BLaER1 (cell line): Measurements from ENCODE around the gene CGB1.
"Not testable (repeated sequence)": the region's sequence is repeated elsewhere in the genome, so short reads cannot be mapped to it uniquely, and the experiment has no call there.

Experiments
- H3K27ac ChIP-seq: shearing (Covaris generic); formaldehyde crosslinking; 2 replicates; pipeline ENCODE4 v1.8.1; 2022
- H3K27me3 ChIP-seq: shearing (Covaris generic); formaldehyde crosslinking; 2 replicates; pipeline ENCODE4 v1.8.1; 2022
- H3K36me3 ChIP-seq: shearing (Covaris generic); formaldehyde crosslinking; 2 replicates; pipeline ENCODE4 v1.8.1; 2022
- H3K4me1 ChIP-seq: shearing (Covaris generic); formaldehyde crosslinking; 2 replicates; pipeline ENCODE4 v1.8.1; 2022
- H3K4me2 ChIP-seq: shearing (Covaris generic); formaldehyde crosslinking; 2 replicates; pipeline ENCODE4 v1.8.1; 2022
- H3K4me3 ChIP-seq: shearing (Covaris generic); formaldehyde crosslinking; 2 replicates; pipeline ENCODE4 v1.8.1; 2022
- H3K9ac ChIP-seq: shearing (Covaris generic); formaldehyde crosslinking; 2 replicates; pipeline ENCODE4 v1.8.1; 2022
- H3K9me3 ChIP-seq: shearing (Covaris generic); formaldehyde crosslinking; 2 replicates; pipeline ENCODE4 v1.8.1; 2022
- H4K20me1 ChIP-seq: shearing (Covaris generic); formaldehyde crosslinking; 2 replicates; pipeline ENCODE4 v1.8.1; 2022
- Cebpa-rat ChIP-seq: shearing (Covaris generic); IDR thresholded peaks from 2 replicates; pipeline ENCODE4 v1.8.1; 2022

CGB1 gene

DNA sequence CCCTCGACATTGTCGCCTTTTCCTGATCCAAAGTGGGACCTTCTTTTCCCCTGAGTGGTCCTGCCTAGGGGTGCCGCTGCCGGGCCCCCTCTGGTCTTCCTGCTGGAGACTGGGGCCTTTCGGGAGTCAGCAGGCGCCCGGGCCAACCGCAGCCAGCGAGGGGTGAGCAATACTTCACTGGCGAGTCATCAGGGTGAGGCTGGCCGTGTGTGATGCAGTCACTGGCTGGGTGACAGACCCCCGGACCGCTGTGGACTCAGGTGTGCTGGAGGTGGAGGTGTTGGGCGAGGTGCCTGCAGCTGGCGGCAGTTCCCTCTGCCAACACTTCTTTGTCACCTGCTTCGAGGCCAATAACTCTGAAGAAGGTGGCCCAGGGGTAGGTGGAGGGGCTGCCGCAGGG is 5.5 kb upstream of the CGB1 start:
- no peaks in the 10 kb centered on the region for H3K27me3 ChIP-seq
- no peaks in the 10 kb centered on the region for H3K36me3 ChIP-seq
- TF ChIP-seq Cebpa-rat, result no peak
- no peak overlapping the region for H3K9ac ChIP-seq
- no peaks in the 10 kb centered on the region for H4K20me1 ChIP-seq
- H3K9me3 ChIP-seq, result no peaks in the 10 kb centered on the region
- H3K4me3 ChIP-seq, result no peak overlapping the region
- H3K4me2 ChIP-seq, result no peak overlapping the region
- 0 out of 2 replicates have a peak, but pooled peaks cover 11% of the 10 kb centered on the region for H3K4me1 ChIP-seq
- H3K27ac ChIP-seq, result no peak overlapping the region

DNA sequence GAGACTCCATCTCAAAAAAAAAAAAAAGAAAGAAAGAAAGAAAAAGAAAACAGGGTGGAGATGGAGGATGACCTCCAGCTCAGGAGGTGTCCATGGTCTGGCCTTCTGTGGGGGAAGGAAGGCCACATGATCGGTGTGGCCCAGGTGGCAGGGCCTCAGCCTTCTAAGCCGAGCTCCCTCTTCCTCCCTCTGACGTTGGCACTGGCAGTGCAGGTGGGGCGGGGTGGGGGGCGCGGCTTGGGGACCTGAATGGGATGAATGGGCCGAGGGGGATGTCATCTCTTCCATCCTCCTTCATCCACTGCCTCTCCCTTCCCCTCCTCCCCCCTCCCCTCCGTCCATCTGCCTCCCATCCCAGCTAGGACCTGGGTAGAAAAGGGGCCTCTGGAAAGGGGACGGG is 3.0 kb upstream of the CGB1 start:
- not testable (repeated sequence) for H3K9me3 ChIP-seq, H3K27me3 ChIP-seq, H3K9ac ChIP-seq, H3K4me3 ChIP-seq, H3K36me3 ChIP-seq, H4K20me1 ChIP-seq, H3K27ac ChIP-seq
- peak overlapping the region; percentile 37; the same call in 1 of the 2 replicates for H3K4me2 ChIP-seq
- 0 out of 2 replicates have a peak, but pooled peaks cover 11% of the 10 kb centered on the region for H3K4me1 ChIP-seq

DNA sequence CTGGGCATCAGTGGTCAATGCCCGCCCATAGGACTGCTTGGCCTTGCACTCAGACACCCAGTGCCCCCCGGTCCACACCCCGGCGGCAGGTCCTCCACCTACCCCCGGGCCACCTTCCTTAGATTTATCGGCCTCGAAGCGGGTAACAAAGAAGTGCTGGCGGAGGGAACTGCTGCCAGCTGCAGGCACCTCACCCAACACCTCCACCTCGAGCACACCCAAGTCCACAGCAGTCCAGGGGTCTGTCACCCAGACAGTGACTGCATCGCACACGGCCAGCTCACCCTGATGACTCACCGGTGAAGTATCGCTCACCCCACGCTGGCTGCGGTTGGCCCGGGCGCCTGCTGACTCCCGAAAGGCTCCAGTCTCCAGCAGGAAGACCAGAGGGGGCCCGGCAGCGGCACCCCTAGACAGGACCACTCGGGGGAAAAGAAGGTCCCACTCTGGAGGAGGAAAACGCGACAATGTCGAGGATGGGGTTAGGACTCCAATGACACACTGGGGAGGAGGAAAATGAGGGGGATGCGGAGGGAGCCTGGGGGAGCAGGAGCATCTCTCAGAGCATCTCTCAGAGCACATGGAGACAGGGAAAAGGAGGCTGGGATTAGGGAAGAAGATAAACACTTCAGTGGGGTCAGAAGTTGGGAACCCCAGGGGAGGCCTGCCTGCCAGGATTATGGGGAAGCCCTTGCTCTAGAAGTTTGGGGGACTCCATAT is 2.0 kb upstream of the CGB1 start:
- not testable (repeated sequence) for H3K36me3 ChIP-seq, H3K27me3 ChIP-seq, H3K9ac ChIP-seq, H3K9me3 ChIP-seq, H4K20me1 ChIP-seq, H3K4me3 ChIP-seq, H3K27ac ChIP-seq
- H3K4me1 ChIP-seq, result 0 out of 2 replicates have a peak, but pooled peaks cover 11% of the 10 kb centered on the region
- H3K4me2 ChIP-seq, result peak overlapping the region; percentile 37; the same call in 1 of the 2 replicates

DNA sequence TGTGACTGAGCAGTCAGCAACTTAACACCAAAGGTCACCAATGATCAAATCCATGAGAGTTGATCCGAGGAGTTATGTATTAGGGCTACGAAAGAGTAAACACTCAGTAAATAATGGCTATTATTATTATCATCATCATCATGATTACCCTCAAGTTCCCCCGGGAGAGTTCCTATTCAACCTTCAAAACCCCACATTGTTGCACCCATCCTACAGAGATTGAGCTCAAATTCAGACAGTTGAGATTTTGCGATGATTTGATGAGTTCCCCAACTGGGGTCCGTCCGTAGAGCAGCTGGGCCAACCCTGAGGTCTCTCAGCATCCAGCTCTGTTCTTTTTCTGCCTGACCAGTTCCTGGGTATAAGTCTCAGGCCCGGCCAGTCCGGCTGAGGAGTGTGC is 1.4 kb upstream of the CGB1 start:
- H3K36me3 ChIP-seq, H3K4me3 ChIP-seq, H3K9me3 ChIP-seq, H4K20me1 ChIP-seq, H3K9ac ChIP-seq, H3K4me2 ChIP-seq, H3K27me3 ChIP-seq, H3K27ac ChIP-seq: not testable (repeated sequence)
- H3K4me1 ChIP-seq, result 0 out of 2 replicates have a peak, but pooled peaks cover 11% of the 10 kb centered on the region

DNA sequence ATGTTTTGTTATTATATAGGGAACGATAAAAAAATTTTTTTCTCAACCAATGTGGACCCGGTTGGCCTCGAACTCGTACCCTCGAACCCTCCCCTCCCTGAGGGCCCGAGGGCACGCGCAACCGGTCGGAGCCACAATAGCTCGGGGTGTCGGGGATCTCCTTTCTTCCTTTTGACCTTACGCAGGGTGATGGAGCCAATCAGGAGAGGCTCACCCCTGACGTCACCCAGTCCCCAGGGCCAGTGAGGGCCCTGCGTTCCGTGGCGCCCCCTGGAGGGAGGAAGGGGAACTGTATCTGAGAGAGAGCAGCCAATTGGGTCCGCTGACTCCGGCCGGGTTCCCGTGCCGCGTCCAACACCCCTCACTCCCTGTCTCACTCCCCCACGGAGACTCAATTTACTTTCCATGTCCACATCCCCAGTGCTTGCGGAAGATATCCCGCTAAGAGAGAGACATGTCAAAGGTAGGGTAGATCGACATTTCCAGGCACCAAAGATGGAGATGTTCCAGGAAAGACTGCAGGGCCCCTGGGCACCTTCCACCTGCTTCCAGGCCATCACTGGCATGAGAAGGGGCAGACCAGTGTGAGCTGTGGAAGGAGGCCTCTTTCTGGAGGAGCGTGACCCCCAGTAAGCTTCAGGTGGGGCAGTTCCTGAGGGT is 4.9 kb downstream of the CGB1 start, which contains the start of gene CGB2:
Gene CGB2 (plus strand): TSS at position 249 of the 660 bp plus-strand sequence. CDS start 206 bp downstream, at position 455.
- not testable (repeated sequence) for H3K27me3 ChIP-seq, H3K4me2 ChIP-seq, H3K4me3 ChIP-seq

DNA sequence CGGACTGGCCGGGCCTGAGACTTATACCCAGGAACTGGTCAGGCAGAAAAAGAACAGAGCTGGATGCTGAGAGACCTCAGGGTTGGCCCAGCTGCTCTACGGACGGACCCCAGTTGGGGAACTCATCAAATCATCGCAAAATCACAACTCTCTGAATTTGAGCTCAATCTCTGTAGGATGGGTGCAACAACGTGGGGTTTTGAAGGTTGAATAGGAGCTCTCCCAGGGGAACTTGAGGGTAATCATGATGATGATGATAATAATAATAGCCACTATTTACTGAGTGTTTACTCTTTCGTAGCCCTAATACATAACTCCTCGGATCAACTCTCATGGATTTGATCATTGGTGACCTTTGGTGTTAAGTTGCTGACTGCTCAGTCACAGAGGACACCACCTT is 6.4 kb downstream of the CGB1 start:
- not testable (repeated sequence) for H3K27me3 ChIP-seq, H3K4me1 ChIP-seq, H4K20me1 ChIP-seq, H3K9me3 ChIP-seq, H3K4me2 ChIP-seq, H3K36me3 ChIP-seq, H3K9ac ChIP-seq, H3K27ac ChIP-seq, H3K4me3 ChIP-seq

More for the DNA sequence above, 4.9 kb downstream of the CGB1 start, which contains the start of gene CGB2:
- not testable (repeated sequence) for H4K20me1 ChIP-seq, H3K9me3 ChIP-seq, H3K9ac ChIP-seq, H3K4me1 ChIP-seq, H3K27ac ChIP-seq, H3K36me3 ChIP-seq

DNA sequence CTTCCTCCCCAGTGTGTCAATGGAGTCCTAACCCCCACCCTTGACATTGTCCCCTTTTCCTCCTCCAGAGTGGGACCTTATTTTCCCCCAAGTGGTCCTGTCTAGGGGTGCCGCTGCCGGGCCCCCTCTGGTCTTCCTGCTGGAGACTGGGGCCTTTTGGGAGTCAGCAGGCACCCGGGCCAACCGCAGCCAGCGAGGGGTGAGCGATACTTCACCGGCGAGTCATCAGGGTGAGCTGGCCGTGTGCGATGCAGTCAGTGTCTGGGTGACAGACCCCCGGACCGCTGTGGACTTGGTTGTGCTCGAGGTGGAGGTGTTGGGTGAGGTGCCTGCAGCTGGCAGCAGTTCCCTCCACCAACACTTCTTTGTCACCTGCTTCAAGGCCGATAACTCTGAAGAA is 6.9 kb downstream of the CGB1 start:
- H3K4me1 ChIP-seq, H3K9ac ChIP-seq, H3K27me3 ChIP-seq, H3K4me2 ChIP-seq, H3K27ac ChIP-seq, H3K9me3 ChIP-seq, H4K20me1 ChIP-seq, H3K4me3 ChIP-seq, H3K36me3 ChIP-seq: not testable (repeated sequence)

DNA sequence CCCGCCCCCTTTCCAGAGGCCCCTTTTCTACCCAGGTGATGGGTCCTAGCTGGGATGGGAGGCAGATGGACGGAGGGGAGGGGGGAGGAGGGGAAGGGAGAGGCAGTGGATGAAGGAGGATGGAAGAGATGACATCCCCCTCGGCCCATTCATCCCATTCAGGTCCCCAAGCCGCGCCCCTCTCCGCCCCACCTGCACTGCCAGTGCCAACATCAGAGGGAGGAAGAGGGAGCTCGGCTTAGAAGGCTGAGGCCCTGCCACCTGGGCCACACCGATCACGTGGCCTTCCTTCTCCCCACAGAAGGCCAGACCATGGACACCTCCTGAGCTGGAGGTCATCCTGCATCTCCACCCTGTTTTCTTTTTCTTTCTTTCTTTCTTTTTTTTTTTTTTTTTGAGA is 8.0 kb downstream of the CGB1 start:
- H3K9ac ChIP-seq, H4K20me1 ChIP-seq, H3K36me3 ChIP-seq, H3K27me3 ChIP-seq, H3K4me1 ChIP-seq, H3K4me3 ChIP-seq, H3K4me2 ChIP-seq, H3K9me3 ChIP-seq, H3K27ac ChIP-seq: not testable (repeated sequence)

DNA sequence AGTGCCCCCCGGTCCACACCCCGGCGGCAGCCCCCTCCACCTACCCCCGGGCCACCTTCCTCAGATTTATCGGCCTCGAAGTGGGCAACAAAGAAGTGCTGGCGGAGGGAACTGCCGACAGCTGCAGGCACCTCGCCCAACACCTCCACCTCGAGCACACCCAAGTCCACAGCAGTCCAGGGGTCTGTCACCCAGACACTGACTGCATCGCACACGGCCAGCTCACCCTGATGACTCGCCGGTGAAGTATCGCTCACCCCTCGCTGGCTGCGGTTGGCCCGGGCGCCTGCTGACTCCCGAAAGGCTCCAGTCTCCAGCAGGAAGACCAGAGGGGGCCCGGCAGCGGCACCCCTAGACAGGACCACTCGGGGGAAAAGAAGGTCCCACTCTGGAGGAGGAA is 11.1 kb downstream of the CGB1 start:
- not testable (repeated sequence) for H3K36me3 ChIP-seq, H3K27ac ChIP-seq, H3K9me3 ChIP-seq, H3K4me3 ChIP-seq, H4K20me1 ChIP-seq, H3K9ac ChIP-seq, H3K27me3 ChIP-seq, H3K4me2 ChIP-seq
- peaks cover 12% of the 10 kb centered on the region for H3K4me1 ChIP-seq

DNA sequence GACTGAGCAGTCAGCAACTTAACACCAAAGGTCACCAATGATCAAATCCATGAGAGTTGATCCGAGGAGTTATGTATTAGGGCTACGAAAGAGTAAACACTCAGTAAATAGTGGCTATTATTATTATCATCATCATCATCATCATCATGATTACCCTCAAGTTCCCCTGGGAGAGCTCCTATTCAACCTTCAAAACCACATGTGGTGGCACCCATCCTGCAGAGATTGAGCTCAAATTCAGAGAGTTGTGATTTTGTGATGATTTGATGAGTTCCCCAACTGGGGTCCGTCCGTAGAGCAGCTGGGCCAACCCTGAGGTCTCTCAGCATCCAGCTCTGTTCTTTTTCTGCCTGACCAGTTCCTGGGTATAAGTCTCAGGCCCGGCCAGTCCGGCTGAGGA is 11.6 kb downstream of the CGB1 start:
- H3K27ac ChIP-seq, H3K9ac ChIP-seq, H3K36me3 ChIP-seq, H3K4me2 ChIP-seq, H3K4me3 ChIP-seq, H3K9me3 ChIP-seq, H4K20me1 ChIP-seq, H3K27me3 ChIP-seq: not testable (repeated sequence)
- H3K4me1 ChIP-seq, result peaks cover 17% of the 10 kb centered on the region

DNA sequence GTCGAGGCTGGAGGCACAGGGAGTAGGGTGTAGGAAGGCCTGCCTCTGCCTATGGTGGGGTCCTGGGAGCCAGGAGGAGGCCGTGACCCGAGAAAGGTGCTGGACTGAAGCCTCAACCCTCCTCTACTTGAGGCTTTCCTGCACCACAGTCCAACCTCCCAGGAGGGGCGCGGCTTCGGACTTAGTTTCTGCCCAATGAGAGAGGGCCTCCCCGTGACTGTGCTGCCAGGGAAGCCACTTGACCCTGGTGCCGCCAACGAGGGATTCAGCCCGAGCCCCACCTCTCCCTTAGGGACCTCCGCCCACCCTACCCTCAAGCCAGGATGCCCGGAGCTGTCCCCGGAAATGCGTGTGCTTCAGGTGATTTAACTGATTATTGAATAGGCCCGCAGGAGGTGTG is 12.5 kb downstream of the CGB1 start, which contains the start of gene CGB3:
Gene CGB3 (minus strand): TSS at position 101 of the 400 bp plus-strand sequence. CDS start 362 bp downstream, outside the sequence.
- not testable (repeated sequence) for H3K4me3 ChIP-seq, H4K20me1 ChIP-seq, H3K4me2 ChIP-seq, H3K36me3 ChIP-seq, H3K9ac ChIP-seq, H3K27ac ChIP-seq, H3K9me3 ChIP-seq
- peaks cover 24% of the 10 kb centered on the region for H3K4me1 ChIP-seq
- peaks cover 18% of the 10 kb centered on the region for H3K27me3 ChIP-seq
